Endodermal cell (in vitro differentiated cells): ENCODE results near the gene YBX2. TPM values are rescaled to one million over a fixed set of nuclear protein-coding genes. Genes with fewer than 3 reads are reported as not detected.

Source experiments
- DNase-seq: peaks from one replicate; pipeline ENCODE4 v3.0.0-alpha.2; 2017
- H3K27ac ChIP-seq: 2 replicates; pipeline ENCODE4 v1.5.1; 2013; ENCODE audit warnings: mild to moderate bottlenecking, low read depth, low read length, moderate library complexity
- H3K27me3 ChIP-seq: 2 replicates; pipeline ENCODE4 v1.6.1; 2013; ENCODE audit warnings: mild to moderate bottlenecking, low read length, moderate library complexity; ENCODE audit not compliant: insufficient read depth, control insufficient read depth, poor library complexity, severe bottlenecking
- H3K36me3 ChIP-seq: 2 replicates; pipeline ENCODE4 v1.7.0; 2013; ENCODE audit warnings: mild to moderate bottlenecking, low read length, moderate library complexity; ENCODE audit not compliant: control insufficient read depth, insufficient read depth
- H3K4me1 ChIP-seq: one replicate; pipeline ENCODE4 v1.7.0; 2013; ENCODE audit warnings: low read length; ENCODE audit not compliant: control insufficient read depth, insufficient read depth
- H3K4me3 ChIP-seq: 2 replicates; pipeline ENCODE4 v1.5.1; 2013; ENCODE audit warnings: mild to moderate bottlenecking, low read length, moderate library complexity
- H3K9ac ChIP-seq: 2 replicates; pipeline ENCODE4 v1.6.1; 2013; ENCODE audit warnings: mild to moderate bottlenecking, low read length, moderate library complexity; ENCODE audit not compliant: poor library complexity, severe bottlenecking; ENCODE audit errors: extremely low read depth
- H3K9me3 ChIP-seq: 2 replicates; pipeline ENCODE4 v1.6.1; 2013; ENCODE audit warnings: mild to moderate bottlenecking, low read length, moderate library complexity; ENCODE audit not compliant: control insufficient read depth
- H3K27ac Mint-ChIP-seq: 2 replicates; pipeline ENCODE4 v1.8.0; 2020; ENCODE audit warnings: mixed read lengths
- H3K27me3 Mint-ChIP-seq: 2 replicates; pipeline ENCODE4 v1.8.0; 2021; ENCODE audit warnings: mild to moderate bottlenecking, mixed read lengths; ENCODE audit not compliant: insufficient read depth
- H3K36me3 Mint-ChIP-seq: 2 replicates; pipeline ENCODE4 v1.8.0; 2020; ENCODE audit warnings: low read depth, mixed read lengths
- H3K4me1 Mint-ChIP-seq: 2 replicates; pipeline ENCODE4 v1.8.0; 2020; ENCODE audit warnings: mixed read lengths
- H3K4me3 Mint-ChIP-seq: 2 replicates; pipeline ENCODE4 v1.8.0; 2020; ENCODE audit warnings: mild to moderate bottlenecking, moderate library complexity, mixed read lengths
- H3K9me3 Mint-ChIP-seq: 2 replicates; pipeline ENCODE4 v1.8.0; 2020; ENCODE audit warnings: mild to moderate bottlenecking, mixed read lengths
- CTCF ChIP-seq: fragments of 200-600 bp; sonication (generic); conservative IDR thresholded peaks from 2 replicates; pipeline ENCODE4 v1.5.0; 2021; ENCODE audit warnings: antibody characterized with exemption, mild to moderate bottlenecking
- WGBS, 2 experiments: methylation state at CpG; one replicate each; pipeline versions ENCODE4 v1.1.5 to v1.1.7; 2013; ENCODE audit warnings: missing lambda C conversion rate in 2 of 2, mixed read lengths in 1 of 2; ENCODE audit not compliant: insufficient coverage in 1 of 2, insufficient read length in 1 of 2; 5-methylcytosine and 5-hydroxymethylcytosine counted together
- total RNA-seq, 2 donors: library from RNA; stranded (reverse); fragmentation: NEBNext Ultra II Directional in 1 of 2; extraction: Animal tissue kit (Norgen Biotek cat#: 25700) in 1 of 2; gene quantifications; 2 replicates in 1 of 2; 3 replicates in 1 of 2; pipeline ENCODE4 v1.2.1, GENCODE V29; 2021

Gene YBX2
- total RNA-seq, 2 donors from 2014 or later: 6.6 to 15.9 TPM

DNA sequence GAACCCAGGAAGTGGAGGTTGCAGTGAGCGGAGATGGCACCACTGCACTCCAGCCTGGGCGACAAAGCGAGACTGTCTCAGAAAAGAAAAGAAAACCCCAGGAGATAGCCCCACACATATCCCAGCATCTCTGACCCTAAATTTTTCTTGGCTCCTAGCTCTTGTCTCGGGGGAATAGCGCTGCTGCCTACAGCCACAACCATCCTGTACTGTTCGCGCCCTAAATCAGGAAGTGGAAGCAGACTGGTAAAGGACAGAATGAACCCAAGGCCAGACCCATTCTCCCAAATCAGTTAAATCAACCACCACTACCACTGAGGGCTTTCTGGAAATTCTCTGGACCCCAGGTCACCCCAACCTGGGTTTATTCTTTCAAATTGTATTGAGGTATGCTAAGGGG, 44.6 kb downstream of the YBX2 start:
- no peak for TF ChIP-seq CTCF
- Mint-ChIP-seq H3K4me1 (peaks cover 25% of the 10 kb centered on the region), H3K36me3 (peaks cover 26% of the 10 kb centered on the region), H3K4me3 (peak overlapping the region; percentile 91), H3K9me3 (no peaks in the 10 kb centered on the region), H3K27ac (peak overlapping the region; percentile 27), H3K27me3 (no peaks in the 10 kb centered on the region)
- Histone ChIP-seq H3K36me3 (peaks cover 31% of the 10 kb centered on the region), H3K4me1 (no peaks in the 10 kb centered on the region), H3K9me3 (no peaks in the 10 kb centered on the region), H3K4me3 (peak overlapping the region; percentile 94), H3K27me3 (no peaks in the 10 kb centered on the region), H3K9ac (peak overlapping the region; percentile 90), H3K27ac (no peak overlapping the region)
- 98 to 100% methylated on average over 3 to 7 of the region's 7 CpGs for WGBS, 2 experiments
- DNase-seq: no peak

DNA sequence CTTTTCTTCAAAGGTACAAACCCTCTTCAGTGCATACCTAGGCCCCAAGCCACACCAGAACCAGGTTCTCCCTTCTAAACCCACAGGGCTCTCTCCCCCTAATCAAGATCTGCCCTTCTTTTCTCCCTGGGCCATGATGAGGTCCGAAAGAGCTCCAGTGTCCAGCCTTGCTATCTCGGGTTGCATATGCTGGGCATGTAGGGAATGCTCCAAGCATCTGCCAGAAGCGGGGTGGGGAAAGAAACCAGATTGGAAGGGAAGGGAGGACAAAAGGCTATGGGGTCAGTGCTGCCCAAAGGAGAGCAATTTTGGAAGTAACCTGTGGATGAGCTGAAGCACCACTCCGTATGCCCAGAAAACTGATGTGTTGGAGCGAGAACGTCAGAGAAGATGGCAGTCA, 45.2 kb downstream of the YBX2 start:
- DNase-seq: no peak
- Mint-ChIP-seq H3K27ac (peak overlapping the region; percentile 74), H3K4me3 (no peak overlapping the region), H3K4me1 (peaks cover 25% of the 10 kb centered on the region), H3K9me3 (no peaks in the 10 kb centered on the region), H3K27me3 (no peaks in the 10 kb centered on the region), H3K36me3 (peaks cover 27% of the 10 kb centered on the region)
- WGBS, 2 experiments: 91 to 97% methylated on average over 6 of the region's 6 CpGs
- Histone ChIP-seq H3K9me3 (no peaks in the 10 kb centered on the region), H3K36me3 (peaks cover 30% of the 10 kb centered on the region), H3K27me3 (no peaks in the 10 kb centered on the region), H3K4me1 (no peaks in the 10 kb centered on the region), H3K4me3 (peak overlapping the region; percentile 94), H3K9ac (no peak overlapping the region), H3K27ac (no peak overlapping the region)
- TF ChIP-seq CTCF: no peak

DNA sequence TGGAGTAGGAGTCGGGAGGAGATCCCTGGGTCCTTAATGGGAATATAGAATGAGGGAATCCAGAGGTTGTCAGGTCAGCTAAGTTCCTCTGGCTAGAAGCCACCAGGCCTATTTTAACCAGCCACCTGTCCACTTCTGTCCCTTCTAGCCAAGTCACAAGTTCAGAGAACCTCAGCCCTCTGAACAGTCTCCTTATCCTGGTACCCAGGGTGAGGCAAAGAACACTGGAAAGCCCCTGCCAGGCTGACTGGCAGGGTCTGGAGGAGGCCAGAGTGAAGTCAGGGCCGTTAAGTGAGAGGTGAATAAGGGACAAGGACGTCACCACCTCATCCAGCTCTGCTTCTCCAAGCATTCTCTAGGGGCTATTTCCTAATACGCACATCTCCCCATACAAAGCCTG, 45.6 kb downstream of the YBX2 start:
- Histone ChIP-seq H3K4me3 (peak overlapping the region; percentile 94), H3K9ac (no peak overlapping the region), H3K36me3 (peaks cover 29% of the 10 kb centered on the region), H3K27me3 (no peaks in the 10 kb centered on the region), H3K4me1 (no peaks in the 10 kb centered on the region), H3K9me3 (no peaks in the 10 kb centered on the region), H3K27ac (no peak overlapping the region)
- DNase-seq: no peak
- Mint-ChIP-seq H3K27ac (peak overlapping the region; percentile 81), H3K36me3 (peaks cover 25% of the 10 kb centered on the region), H3K9me3 (no peaks in the 10 kb centered on the region), H3K4me3 (no peak overlapping the region), H3K4me1 (peaks cover 25% of the 10 kb centered on the region), H3K27me3 (no peaks in the 10 kb centered on the region)
- WGBS, 2 experiments: 90 to 98% methylated on average over 2 to 4 of the region's 4 CpGs
- no peak for TF ChIP-seq CTCF
